IPS-NIHi7 (cell line): ENCODE results near the gene ESYT2.
"Not testable (repeated sequence)": the region's sequence is repeated elsewhere in the genome, so short reads cannot be mapped to it uniquely, and the experiment has no call there.

ENCODE experiments used
- DNase-seq: peaks from one replicate; pipeline ENCODE4 v3.0.0; 2012; ENCODE audit warnings: mixed read lengths; ENCODE audit errors: extremely low spot score

Gene ESYT2, protein sequence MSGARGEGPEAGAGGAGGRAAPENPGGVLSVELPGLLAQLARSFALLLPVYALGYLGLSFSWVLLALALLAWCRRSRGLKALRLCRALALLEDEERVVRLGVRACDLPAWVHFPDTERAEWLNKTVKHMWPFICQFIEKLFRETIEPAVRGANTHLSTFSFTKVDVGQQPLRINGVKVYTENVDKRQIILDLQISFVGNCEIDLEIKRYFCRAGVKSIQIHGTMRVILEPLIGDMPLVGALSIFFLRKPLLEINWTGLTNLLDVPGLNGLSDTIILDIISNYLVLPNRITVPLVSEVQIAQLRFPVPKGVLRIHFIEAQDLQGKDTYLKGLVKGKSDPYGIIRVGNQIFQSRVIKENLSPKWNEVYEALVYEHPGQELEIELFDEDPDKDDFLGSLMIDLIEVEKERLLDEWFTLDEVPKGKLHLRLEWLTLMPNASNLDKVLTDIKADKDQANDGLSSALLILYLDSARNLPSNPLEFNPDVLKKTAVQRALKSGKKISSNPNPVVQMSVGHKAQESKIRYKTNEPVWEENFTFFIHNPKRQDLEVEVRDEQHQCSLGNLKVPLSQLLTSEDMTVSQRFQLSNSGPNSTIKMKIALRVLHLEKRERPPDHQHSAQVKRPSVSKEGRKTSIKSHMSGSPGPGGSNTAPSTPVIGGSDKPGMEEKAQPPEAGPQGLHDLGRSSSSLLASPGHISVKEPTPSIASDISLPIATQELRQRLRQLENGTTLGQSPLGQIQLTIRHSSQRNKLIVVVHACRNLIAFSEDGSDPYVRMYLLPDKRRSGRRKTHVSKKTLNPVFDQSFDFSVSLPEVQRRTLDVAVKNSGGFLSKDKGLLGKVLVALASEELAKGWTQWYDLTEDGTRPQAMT

GRCh38 chr7:158829342-158830210 lies at the start of gene ESYT2:
ESYT2 (minus strand) TSS chr7:158829509; CDS start chr7:158829418, 91 bp downstream.
- peak; percentile 84 for DNase-seq

- DNase-seq: not testable (repeated sequence)
Observed at GRCh38 chr7:158878151-158879079, 49.1 kb upstream of the ESYT2 start.

GRCh38 chr7:158876984-158877383 lies 47.7 kb upstream of the ESYT2 start:
- DNase-seq: no peak

- no peak for DNase-seq
Observed at GRCh38 chr7:158869876-158870275, 40.6 kb upstream of the ESYT2 start.

GRCh38 chr7:158868764-158869410 lies 39.6 kb upstream of the ESYT2 start:
- no peak for DNase-seq

GRCh38 chr7:158867214-158867984 lies 38.1 kb upstream of the ESYT2 start:
- no peak for DNase-seq

DNA sequence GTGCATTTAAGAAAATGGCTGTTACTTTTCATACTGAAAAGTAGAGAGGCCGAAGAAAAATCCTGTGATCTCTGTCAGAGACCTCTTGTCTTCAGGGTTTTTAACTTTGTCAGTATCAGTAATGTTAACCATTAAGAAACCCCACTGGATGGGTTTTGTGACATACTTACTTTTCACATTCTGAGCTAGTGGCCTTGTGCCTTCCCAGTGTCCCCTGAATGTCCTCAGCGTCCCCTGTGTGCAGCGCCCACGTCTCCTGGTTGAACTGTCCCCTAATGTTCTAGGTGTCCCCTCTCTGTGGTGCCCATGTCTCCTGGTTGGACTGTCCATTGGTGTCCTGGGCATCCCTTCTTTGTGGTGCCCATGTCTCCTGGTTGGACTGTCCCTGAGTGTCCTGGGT lies 36.7 kb upstream of the ESYT2 start:
- no peak for DNase-seq

DNA sequence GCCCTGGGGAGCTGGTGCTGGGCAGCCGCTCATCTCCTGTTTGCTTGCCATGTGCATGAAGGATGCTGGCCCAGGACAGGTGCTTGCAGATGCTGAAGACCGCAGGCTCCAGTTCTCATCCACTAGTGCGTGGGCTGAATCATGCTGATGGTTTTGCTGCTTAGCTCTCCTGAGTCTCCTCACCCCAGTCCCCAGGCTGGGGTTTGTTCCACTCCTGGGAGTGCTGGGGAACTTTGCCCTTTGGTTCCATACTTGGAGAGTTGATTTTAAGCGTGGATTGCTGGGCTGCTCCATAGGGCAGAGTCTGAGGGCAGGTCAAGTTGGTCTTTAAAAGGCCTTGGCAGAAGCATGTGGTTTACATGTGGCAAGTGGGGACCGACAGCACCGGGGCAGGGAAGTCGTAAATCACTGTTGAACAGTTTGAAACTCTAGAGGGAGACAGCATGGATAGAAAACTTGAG lies 36.2 kb upstream of the ESYT2 start:
- no peak for DNase-seq

- DNase-seq: no peak
Observed at GRCh38 chr7:158864833-158865232, 35.5 kb upstream of the ESYT2 start.

DNA sequence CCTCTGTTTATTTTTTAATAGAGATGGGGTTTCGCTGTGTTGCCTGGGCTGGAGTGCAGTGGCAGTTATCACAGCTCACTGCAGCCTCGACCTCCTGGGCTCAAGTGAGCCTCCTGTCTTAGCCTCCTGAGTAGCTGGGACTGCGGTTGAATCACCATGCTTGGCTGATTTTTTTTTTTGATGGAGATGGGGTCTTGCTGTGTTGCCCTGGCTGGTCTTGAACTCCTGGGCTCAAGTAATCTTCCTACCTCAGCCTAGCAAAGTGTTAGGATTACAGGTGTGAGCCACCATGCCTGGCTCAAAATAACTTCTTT lies 35.2 kb upstream of the ESYT2 start:
- no peak for DNase-seq

DNA sequence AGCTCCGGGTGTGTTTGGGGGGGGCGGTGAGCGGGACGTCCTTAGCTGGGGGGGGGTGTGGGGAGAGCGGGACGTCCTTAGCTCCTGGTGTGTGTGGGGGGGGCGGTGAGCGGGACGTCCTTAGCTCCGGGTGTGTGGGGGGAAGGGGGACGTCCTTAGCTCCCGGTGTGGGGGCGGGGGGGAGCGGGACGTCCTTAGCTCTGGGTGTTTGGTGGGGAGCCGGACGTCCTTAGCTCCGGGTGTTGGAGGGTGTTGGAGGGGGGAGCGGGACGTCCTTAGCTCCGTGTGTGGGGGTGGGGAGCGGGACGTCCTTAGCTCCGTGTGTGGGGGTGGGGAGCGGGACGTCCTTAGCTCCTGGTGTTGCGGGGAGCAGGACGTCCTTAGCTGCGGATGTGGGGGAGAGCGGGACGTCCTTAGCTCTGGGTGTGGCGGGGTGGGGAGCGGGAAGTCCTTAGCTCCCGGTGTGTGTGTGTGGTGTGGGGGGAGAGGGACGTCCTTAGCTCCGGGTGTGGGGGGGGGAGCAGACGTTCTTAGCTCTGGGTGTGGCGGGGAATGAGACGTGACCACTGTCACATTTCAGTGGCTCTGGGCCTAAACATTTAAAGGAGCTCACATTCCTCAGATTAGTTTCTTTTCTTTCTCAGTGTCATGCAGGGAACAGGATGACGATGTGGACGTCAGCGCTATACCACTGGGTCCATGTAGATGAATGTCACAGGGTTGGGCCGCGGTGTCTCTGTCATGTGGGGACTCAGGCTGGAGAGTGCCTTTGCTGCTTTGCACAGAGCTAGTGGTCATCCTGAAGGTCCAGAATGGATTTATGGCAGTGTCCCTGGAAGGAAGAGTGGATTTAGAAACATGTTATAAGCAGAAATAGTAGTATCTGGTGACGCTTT lies 34.5 kb upstream of the ESYT2 start:
- no peak for DNase-seq

GRCh38 chr7:158862985-158863610 lies 33.8 kb upstream of the ESYT2 start:
- peak; percentile 50 for DNase-seq

- no peak for DNase-seq
Observed at GRCh38 chr7:158861936-158862704, 32.8 kb upstream of the ESYT2 start.

- no peak for DNase-seq
Observed at GRCh38 chr7:158861004-158861787, 31.9 kb upstream of the ESYT2 start.

- no peak for DNase-seq
Observed at GRCh38 chr7:158860394-158860793, 31.1 kb upstream of the ESYT2 start.
